GM21723 (cell line): ENCODE data around the gene PRMT1.
A peak's percentile ranks its signal among the peaks of the same experiment; 100 is the strongest.

Experiments
- ATAC-seq: cut with Tn5 transposase; IDR thresholded peaks from one replicate; pipeline ENCODE4 v1.9.1; 2021; ENCODE audit warnings: mild to moderate bottlenecking, moderate library complexity; ENCODE audit not compliant: unreplicated experiment

Gene PRMT1

GRCh38 chr19:49666120-49666444 is 11.0 kb upstream of the PRMT1 start:
- peak; percentile 2 for ATAC-seq

GRCh38 chr19:49667473-49667872 is 9.6 kb upstream of the PRMT1 start:
- ATAC-seq, result no peak

GRCh38 chr19:49669516-49669915 is 7.6 kb upstream of the PRMT1 start:
- no peak for ATAC-seq

- ATAC-seq, result no peak
Measured at GRCh38 chr19:49672131-49672919, 4.7 kb upstream of the PRMT1 start.

- peak; percentile 33 for ATAC-seq
Measured at GRCh38 chr19:49676136-49676783, 811 bp upstream of the PRMT1 start.

- ATAC-seq, result peak; percentile 59
Measured at GRCh38 chr19:49676784-49677230, 264 bp upstream of the PRMT1 start.

- ATAC-seq, result peak; percentile 22
Measured at GRCh38 chr19:49677901-49678674, 1.0 kb downstream of the PRMT1 start.

- ATAC-seq, result no peak
Measured at GRCh38 chr19:49678985-49679770, 2.1 kb downstream of the PRMT1 start.

GRCh38 chr19:49679771-49680413 is 2.8 kb downstream of the PRMT1 start:
- ATAC-seq, result no peak

- ATAC-seq, result no peak
Measured at GRCh38 chr19:49680421-49681351, 3.6 kb downstream of the PRMT1 start.

GRCh38 chr19:49681830-49682229 is 4.8 kb downstream of the PRMT1 start:
- no peak for ATAC-seq

GRCh38 chr19:49682274-49682673 is 5.2 kb downstream of the PRMT1 start:
- ATAC-seq, result no peak

GRCh38 chr19:49683814-49684250 is 6.8 kb downstream of the PRMT1 start:
- ATAC-seq, result no peak

GRCh38 chr19:49684251-49684982 is 7.3 kb downstream of the PRMT1 start:
- ATAC-seq, result no peak

GRCh38 chr19:49684983-49685553 is 8.0 kb downstream of the PRMT1 start:
- ATAC-seq, result no peak

GRCh38 chr19:49685845-49686332 is 8.8 kb downstream of the PRMT1 start:
- no peak for ATAC-seq

GRCh38 chr19:49686503-49687088 is 9.5 kb downstream of the PRMT1 start:
- ATAC-seq, result no peak

GRCh38 chr19:49687150-49687549 is 10.1 kb downstream of the PRMT1 start:
- ATAC-seq, result no peak
